Measurements from ENCODE around the gene GPS2.
A peak's percentile ranks its signal among the peaks of the same experiment; 100 is the strongest.

- TF ChIP-seq CTCF (IDR thresholded peaks at IDR 0.05) = peak; percentile 73 to 99 (median 96)
- no peak for TF ChIP-seq POLR2A (IDR thresholded peaks at IDR 0.05)
Observed at GRCh38 chr17:7280519-7281073, 34.6 kb downstream of the GPS2 start.
